ENCODE data around the gene MOBP. TPM values are rescaled to one million over a fixed set of nuclear protein-coding genes. Genes with fewer than 3 reads are reported as not detected.

The MOBP gene
- total RNA-seq, 1 donor from 2014 or later = 0.13 TPM

- intact Hi-C loops (cut with micrococcal nuclease) = no loop called here
- ChIA-PET CTCF (no interaction called here), POLR2A (no interaction called here)
- no peak for DNase-seq
- no peak for ATAC-seq (ENCODE audit: low read depth)
- no peak for TF ChIP-seq CTCF (IDR thresholded peaks at IDR 0.05)
- Mint-ChIP-seq H3K27me3 (peaks cover 4% of the 10 kb centered on the region), H3K27ac (no peak overlapping the region), H3K4me3 (no peak overlapping the region), H3K9me3 (peaks cover 8% of the 10 kb centered on the region), H3K4me1 (no peaks in the 10 kb centered on the region), H3K36me3 (ENCODE audit: low read depth) (no peaks in the 10 kb centered on the region)
These were observed 56.6 kb downstream of the MOBP start for GRCh38 chr3:39524107-39524506.

- no peaks in the 10 kb centered on the region for H3K36me3 Mint-ChIP-seq (ENCODE audit: low read depth)
- peaks cover 5% of the 10 kb centered on the region for H3K9me3 Mint-ChIP-seq
- H3K4me3 Mint-ChIP-seq = no peak overlapping the region
- no peaks in the 10 kb centered on the region for H3K4me1 Mint-ChIP-seq
- H3K27me3 Mint-ChIP-seq = peaks cover 6% of the 10 kb centered on the region
- TF ChIP-seq CTCF (IDR thresholded peaks at IDR 0.05) = no peak
- intact Hi-C loops (cut with micrococcal nuclease) = no loop called here
- ChIA-PET CTCF (no interaction called here), POLR2A (no interaction called here)
- DNase-seq (no peak), ATAC-seq (ENCODE audit: low read depth) (no peak)
- no peak overlapping the region for H3K27ac Mint-ChIP-seq
These were observed 61.4 kb downstream of the MOBP start for GRCh38 chr3:39528844-39529243.

- ChIA-PET CTCF (no interaction called here), POLR2A (no interaction called here)
- DNase-seq = no peak
- Mint-ChIP-seq H3K36me3 (ENCODE audit: low read depth) (no peaks in the 10 kb centered on the region), H3K4me1 (no peaks in the 10 kb centered on the region), H3K9me3 (peaks cover under 1% of the 10 kb centered on the region), H3K27me3 (peaks cover 8% of the 10 kb centered on the region), H3K4me3 (no peak overlapping the region), H3K27ac (no peak overlapping the region)
- no peak for TF ChIP-seq CTCF (IDR thresholded peaks at IDR 0.05)
- intact Hi-C loops (cut with micrococcal nuclease) = no loop called here
- no peak for ATAC-seq (ENCODE audit: low read depth)
These were observed 62.1 kb downstream of the MOBP start for GRCh38 chr3:39529577-39529976.

GRCh38 chr3:39531066-39531465 lies 63.6 kb downstream of the MOBP start:
- peaks cover 8% of the 10 kb centered on the region for H3K27me3 Mint-ChIP-seq
- POLR2A ChIA-PET = no interaction called here

GRCh38 chr3:39531665-39532064 lies 64.2 kb downstream of the MOBP start:
- intact Hi-C loops (cut with micrococcal nuclease) = no loop called here
- Mint-ChIP-seq H3K27me3 (peaks cover 8% of the 10 kb centered on the region), H3K36me3 (ENCODE audit: low read depth) (no peaks in the 10 kb centered on the region), H3K4me1 (no peaks in the 10 kb centered on the region), H3K9me3 (no peaks in the 10 kb centered on the region), H3K27ac (no peak overlapping the region), H3K4me3 (no peak overlapping the region)
- CTCF ChIA-PET = no interaction called here
- ATAC-seq (ENCODE audit: low read depth) = no peak
- no peak for DNase-seq
- no peak for TF ChIP-seq CTCF (IDR thresholded peaks at IDR 0.05)
- POLR2A ChIA-PET = no interaction called here

More at GRCh38 chr3:39531066-39531465, 63.6 kb downstream of the MOBP start:
- Mint-ChIP-seq H3K4me1 (no peaks in the 10 kb centered on the region), H3K4me3 (no peak overlapping the region), H3K9me3 (no peaks in the 10 kb centered on the region), H3K27ac (no peak overlapping the region), H3K36me3 (ENCODE audit: low read depth) (no peaks in the 10 kb centered on the region)
- intact Hi-C loops (cut with micrococcal nuclease) = no loop called here
- CTCF ChIA-PET = no interaction called here
- no peak for TF ChIP-seq CTCF (IDR thresholded peaks at IDR 0.05)
- ATAC-seq (ENCODE audit: low read depth) (no peak), DNase-seq (no peak)

Data from activated B cell treated with CpG ODN at 0.5 μM for 24 hours (primary cell).